Parathyroid adenoma (tissue), 2 donors: ENCODE measurements around the gene SMPD3.
A peak's percentile ranks its signal among the peaks of the same experiment; 100 is the strongest.

Source experiments
- H2AFZ ChIP-seq: fragments of 300-600 bp; sonication (generic); one replicate; pipeline ENCODE4 v1.7.0; 2017; ENCODE audit warnings: antibody characterized with exemption, mild to moderate bottlenecking
- H3K27ac ChIP-seq: fragments of 300-600 bp; sonication (generic); one replicate; pipeline ENCODE4 v1.7.0; 2017
- H3K27me3 ChIP-seq: fragments of 300-600 bp; sonication (generic); one replicate; pipeline ENCODE4 v1.7.0; 2017; ENCODE audit warnings: low read length; ENCODE audit not compliant: control insufficient read depth, insufficient read depth
- H3K36me3 ChIP-seq: fragments of 300-600 bp; sonication (generic); one replicate; pipeline ENCODE4 v1.7.0; 2017; ENCODE audit warnings: low read length; ENCODE audit not compliant: control insufficient read depth, insufficient read depth
- H3K4me1 ChIP-seq: fragments of 300-600 bp; sonication (generic); one replicate; pipeline ENCODE4 v1.7.0; 2017; ENCODE audit warnings: control low read depth
- H3K4me2 ChIP-seq: fragments of 300-600 bp; sonication (generic); one replicate; pipeline ENCODE4 v1.7.0; 2017; ENCODE audit warnings: low read length
- H3K4me3 ChIP-seq: fragments of 300-600 bp; sonication (generic); one replicate; pipeline ENCODE4 v1.7.0; 2017; ENCODE audit warnings: low read depth, low read length
- H3K79me2 ChIP-seq: fragments of 300-600 bp; sonication (generic); one replicate; pipeline ENCODE4 v1.7.0; 2017; ENCODE audit warnings: control low read depth
- H3K9ac ChIP-seq: fragments of 300-600 bp; sonication (generic); one replicate; pipeline ENCODE4 v1.7.0; 2017; ENCODE audit warnings: mild to moderate bottlenecking
- H3K9me3 ChIP-seq: fragments of 300-600 bp; sonication (generic); one replicate; pipeline ENCODE4 v1.7.0; 2017; ENCODE audit warnings: low read length; ENCODE audit not compliant: control insufficient read depth
- TF ChIP-seq, protein P1 (sequence below): fragments of 300-600 bp; sonication (generic); IDR thresholded peaks from one replicate; pipeline ENCODE4 v1.7.0; 2017; ENCODE audit warnings: antibody characterized with exemption, mild to moderate bottlenecking
- donor health status: primary hyperparathyroidism.

Gene SMPD3

DNA sequence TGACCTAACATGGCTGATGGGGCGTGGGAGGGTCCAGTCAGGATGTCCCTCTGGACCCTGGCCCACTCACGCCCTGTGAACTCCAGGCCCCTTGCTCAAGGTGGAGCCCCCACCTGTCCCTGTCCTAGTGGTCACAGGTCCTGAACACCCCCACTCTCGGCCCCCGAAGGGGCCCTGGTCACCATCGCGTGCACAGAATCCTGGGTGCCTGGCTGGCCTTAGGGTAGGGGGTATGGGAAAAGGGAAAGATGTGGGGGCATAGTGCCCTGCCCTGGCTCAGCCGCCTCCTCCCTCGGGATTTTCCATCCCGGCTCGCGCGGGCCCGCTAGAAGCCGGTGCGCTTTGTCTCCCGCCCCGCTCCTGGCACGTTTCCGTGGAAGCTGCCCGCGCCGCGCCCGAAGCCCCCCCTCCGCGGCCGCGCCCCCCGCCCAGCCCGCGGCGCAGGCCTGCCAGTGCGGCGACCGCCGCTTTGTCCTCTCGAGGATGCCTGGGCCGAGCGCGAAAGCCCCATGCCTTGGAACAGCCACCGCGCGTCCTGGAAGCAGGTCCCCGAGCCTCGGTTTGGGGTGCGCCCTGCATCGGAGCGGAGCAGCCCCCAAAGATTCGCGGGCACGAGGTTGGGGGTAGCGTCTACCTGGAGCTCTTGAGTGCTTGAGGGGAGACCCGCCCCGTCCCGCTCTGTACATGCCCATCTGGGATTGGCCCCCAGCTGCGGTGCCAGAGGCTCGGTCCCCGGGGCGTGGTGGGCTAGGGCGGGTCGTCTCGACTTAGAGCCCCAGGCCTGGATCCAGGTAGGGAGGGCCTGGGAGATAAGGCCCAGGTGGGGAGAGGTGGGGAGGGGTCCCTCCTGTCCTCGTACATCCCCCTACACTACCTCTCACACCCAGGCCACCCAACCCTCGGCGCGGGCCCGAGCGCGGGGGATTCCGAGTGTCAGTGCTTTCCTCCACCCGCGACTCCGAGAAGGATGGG lies 1.3 kb downstream of the SMPD3 start:
- H3K27me3 ChIP-seq: no peaks in the 10 kb centered on the region

DNA sequence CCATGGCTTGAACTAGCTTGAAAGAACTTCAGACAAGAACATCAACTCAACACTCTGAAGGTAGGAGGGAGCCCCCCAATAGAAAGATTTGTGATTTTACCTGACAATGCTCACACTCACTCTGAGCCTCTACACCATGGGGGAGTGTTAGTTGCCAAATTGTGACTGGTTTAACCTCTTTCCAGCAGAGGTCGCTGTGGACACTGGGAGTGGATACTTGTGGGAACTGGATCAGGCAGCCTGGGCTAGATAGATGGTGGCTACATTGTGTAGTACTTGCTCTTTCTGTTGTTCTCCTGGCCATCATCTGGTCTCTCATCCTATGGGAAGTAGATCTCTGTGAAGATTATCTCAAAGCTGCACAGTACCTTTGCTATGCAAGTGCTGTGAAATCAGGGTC lies 2.9 kb downstream of the SMPD3 start:
- H3K36me3 ChIP-seq: no peaks in the 10 kb centered on the region
- H3K27ac ChIP-seq: no peak overlapping the region
- peaks cover 2% of the 10 kb centered on the region for H3K79me2 ChIP-seq
- H3K27me3 ChIP-seq: no peaks in the 10 kb centered on the region
- H3K4me3 ChIP-seq: no peak overlapping the region
- TF ChIP-seq, protein P1, sequence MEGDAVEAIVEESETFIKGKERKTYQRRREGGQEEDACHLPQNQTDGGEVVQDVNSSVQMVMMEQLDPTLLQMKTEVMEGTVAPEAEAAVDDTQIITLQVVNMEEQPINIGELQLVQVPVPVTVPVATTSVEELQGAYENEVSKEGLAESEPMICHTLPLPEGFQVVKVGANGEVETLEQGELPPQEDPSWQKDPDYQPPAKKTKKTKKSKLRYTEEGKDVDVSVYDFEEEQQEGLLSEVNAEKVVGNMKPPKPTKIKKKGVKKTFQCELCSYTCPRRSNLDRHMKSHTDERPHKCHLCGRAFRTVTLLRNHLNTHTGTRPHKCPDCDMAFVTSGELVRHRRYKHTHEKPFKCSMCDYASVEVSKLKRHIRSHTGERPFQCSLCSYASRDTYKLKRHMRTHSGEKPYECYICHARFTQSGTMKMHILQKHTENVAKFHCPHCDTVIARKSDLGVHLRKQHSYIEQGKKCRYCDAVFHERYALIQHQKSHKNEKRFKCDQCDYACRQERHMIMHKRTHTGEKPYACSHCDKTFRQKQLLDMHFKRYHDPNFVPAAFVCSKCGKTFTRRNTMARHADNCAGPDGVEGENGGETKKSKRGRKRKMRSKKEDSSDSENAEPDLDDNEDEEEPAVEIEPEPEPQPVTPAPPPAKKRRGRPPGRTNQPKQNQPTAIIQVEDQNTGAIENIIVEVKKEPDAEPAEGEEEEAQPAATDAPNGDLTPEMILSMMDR: peak; percentile 73
- peaks cover 11% of the 10 kb centered on the region for H3K4me1 ChIP-seq
- no peak overlapping the region for H3K9ac ChIP-seq
- H2AFZ ChIP-seq: no peak overlapping the region
- no peaks in the 10 kb centered on the region for H3K9me3 ChIP-seq
- no peak overlapping the region for H3K4me2 ChIP-seq

More for the DNA sequence above, 1.3 kb downstream of the SMPD3 start:
- Histone ChIP-seq H3K4me2 (no peak overlapping the region), H3K9me3 (no peaks in the 10 kb centered on the region), H3K27ac (no peak overlapping the region), H3K4me3 (no peak overlapping the region), H3K9ac (no peak overlapping the region), H3K79me2 (peaks cover 2% of the 10 kb centered on the region), H2AFZ (peak overlapping the region; percentile 44), H3K36me3 (no peaks in the 10 kb centered on the region), H3K4me1 (peaks cover 11% of the 10 kb centered on the region)
- TF ChIP-seq, protein P1: no peak

DNA sequence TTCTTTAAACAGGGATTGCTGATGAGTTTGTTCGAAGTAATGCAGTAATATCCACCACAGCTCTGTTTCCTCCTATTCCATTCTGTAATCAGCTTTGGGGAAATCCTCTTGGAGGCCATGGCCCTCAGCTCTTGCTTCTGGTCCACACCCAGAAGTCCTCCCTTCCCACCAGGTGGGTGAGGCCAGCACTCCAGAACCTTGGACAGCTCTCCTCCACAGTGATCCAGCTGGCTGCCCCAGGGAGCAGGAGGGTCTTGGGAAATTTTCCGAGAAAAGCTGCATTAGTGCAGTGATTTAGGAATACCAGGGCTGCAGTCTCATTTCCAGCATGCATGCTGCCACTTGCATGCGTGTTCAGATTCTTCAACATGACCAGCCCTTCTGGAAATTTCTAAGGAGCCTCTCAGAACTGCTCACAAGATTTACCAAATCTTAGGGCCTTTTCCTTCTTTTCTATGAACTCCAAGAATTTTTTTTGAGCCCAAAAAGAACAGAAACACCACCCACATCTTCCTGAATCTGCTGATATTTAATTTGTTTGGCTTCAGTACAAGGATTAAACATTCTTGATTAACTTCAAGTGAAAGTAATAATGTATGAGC lies 4.2 kb downstream of the SMPD3 start:
- Histone ChIP-seq H3K9ac (no peak overlapping the region), H3K4me2 (no peak overlapping the region), H3K9me3 (no peaks in the 10 kb centered on the region), H3K36me3 (no peaks in the 10 kb centered on the region), H2AFZ (no peak overlapping the region), H3K4me3 (no peak overlapping the region), H3K27me3 (no peaks in the 10 kb centered on the region), H3K79me2 (no peaks in the 10 kb centered on the region), H3K4me1 (peaks cover 6% of the 10 kb centered on the region), H3K27ac (no peak overlapping the region)
- TF ChIP-seq, protein P1: no peak

DNA sequence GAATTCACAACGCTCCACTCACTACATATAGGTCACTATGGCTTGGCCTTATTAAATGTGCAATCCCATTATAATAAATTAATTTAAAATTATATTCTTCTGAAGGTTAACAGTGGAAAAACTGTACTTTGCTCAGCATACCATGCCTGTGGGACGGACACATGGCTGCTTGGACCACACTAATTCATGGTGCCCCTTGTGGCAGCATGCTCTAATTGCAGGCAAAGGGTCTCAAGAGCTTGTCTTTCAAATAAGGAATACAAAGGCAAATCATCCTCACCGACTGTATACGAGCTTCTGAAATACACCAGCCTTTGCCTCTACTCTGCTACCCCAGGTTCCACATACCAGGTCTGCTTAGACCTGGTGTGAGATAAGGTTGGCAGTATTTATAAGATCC lies 11.7 kb downstream of the SMPD3 start:
- no peaks in the 10 kb centered on the region for H3K79me2 ChIP-seq
- H2AFZ ChIP-seq: no peak overlapping the region
- no peaks in the 10 kb centered on the region for H3K36me3 ChIP-seq
- no peak overlapping the region for H3K4me3 ChIP-seq
- no peak overlapping the region for H3K4me2 ChIP-seq
- no peak overlapping the region for H3K9ac ChIP-seq
- no peak overlapping the region for H3K27ac ChIP-seq
- TF ChIP-seq, protein P1: no peak
- H3K4me1 ChIP-seq: peaks cover 6% of the 10 kb centered on the region
- H3K9me3 ChIP-seq: no peaks in the 10 kb centered on the region
- H3K27me3 ChIP-seq: no peaks in the 10 kb centered on the region
